Measurements from ENCODE around the gene ESR1. TPM values are rescaled to one million over a fixed set of nuclear protein-coding genes. Genes with fewer than 3 reads are reported as not detected.
"Not testable (repeated sequence)": the region's sequence is repeated elsewhere in the genome, so short reads cannot be mapped to it uniquely, and the experiment has no call there.

Gene ESR1
- polyA plus RNA-seq, 4 donors: 0.60 to 1.2 (median 0.71) TPM

DNA sequence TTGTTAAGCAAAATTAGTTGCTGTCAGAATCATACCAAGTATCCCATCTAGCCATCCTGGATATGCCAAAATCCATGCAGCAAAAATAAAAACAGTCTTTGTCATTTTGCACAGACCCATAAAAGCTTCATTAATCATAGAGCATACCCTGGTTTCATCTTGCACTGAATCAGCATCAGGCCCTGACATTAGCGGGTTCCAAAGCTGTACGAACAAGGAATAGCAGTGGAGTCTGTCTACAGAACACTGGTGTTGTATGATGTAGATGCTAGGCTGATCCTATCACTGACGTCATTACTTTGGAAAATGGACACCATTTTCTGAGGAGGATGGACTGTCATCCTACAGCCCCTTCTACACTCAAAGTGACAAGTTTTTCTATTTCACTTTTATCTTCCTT lies 315.6 kb downstream of the ESR1 start:
- no peak for DNase-seq (ENCODE audit: low read depth in 4 of 4, low spot score in 3 of 4)

DNA sequence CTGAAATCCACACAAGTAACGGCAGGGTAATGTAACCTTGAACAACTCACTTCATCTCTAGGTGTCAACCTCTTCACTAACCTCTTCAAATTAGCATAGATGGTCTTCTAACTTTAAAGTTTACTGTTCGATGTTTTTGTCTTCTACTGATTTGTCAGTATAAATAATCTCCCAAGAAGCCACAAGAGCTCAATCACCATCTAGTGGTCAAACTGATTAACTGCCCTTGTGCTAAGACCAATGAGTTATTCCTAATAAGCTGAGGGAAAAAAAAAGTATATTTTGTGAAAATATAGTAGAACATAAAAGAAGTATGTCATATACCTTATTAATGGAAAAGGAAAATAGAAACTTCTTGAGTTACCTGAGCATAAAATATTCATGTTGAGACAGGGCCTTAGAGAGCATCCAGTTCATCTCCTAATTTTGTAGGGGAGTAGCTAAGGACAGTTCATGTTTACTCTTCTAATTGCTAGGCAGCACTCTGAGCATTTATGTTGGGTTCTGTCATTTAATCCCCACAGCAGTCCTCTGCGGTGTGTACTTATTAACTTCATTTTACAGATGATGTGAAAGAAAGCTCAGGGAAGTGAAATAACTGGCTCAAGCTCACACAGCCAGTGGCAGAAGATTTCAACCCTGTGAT lies 317.1 kb downstream of the ESR1 start:
- DNase-seq (ENCODE audit: low read depth in 4 of 4, low spot score in 3 of 4): peak in 1 of 4 donors; percentile 14

DNA sequence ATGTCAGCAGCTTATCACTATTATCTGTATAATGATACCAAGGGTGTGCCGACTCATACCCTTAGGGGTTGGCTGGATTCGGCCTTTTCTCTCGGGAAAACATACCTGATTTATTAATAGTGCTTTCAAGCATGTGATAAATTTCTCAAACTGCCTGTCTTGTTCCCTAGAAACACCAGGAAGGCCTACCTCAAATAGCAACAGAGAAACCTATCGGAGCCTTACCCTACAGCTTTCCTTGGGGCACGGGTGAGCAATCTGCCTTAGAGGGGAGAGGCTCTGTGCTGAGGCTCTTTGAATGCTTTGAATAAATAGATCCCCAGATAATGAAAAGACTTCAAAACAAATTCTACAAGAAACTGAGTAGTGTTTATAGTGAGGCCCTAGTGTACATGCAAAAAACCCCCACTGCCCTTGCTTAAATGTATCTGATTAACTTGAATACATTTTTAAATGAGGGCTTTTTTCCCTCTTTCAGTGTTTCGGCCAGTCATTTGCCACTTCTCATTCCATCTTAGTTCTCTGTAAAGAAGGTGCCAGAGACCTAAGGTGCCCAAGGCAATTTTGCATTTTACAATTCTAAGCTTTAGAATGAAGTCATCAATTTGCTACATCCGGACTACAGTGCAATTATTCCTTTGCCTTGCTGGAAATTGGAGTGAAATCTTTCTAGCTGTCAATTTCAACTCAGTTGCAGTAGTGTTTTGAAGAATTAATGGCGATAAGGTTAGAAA lies 320.1 kb downstream of the ESR1 start:
- no peak for DNase-seq (ENCODE audit: low read depth in 4 of 4, low spot score in 3 of 4)

DNA sequence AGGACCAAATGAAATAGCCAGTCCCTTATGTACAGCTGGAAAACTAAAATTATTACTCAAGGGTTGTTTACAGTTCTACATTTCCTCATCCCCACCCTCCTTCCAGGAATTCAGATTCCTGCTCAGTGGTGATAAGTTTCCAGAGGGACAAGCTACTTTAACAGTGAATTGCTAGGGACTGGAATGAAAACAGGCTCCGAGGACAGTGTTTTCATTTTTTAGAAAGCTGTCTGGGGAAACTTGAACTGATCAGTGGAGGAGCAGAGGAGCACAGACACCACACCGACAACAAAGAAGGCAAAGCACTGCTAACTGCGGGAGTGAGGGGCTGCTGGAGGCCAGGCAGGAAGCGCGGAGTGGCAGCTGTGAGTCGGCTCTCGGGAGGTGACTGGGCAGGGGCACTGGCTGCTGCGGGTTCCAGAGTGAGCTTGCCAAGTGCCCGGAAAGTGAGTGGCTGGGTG lies 322.2 kb downstream of the ESR1 start:
- DNase-seq (ENCODE audit: low read depth in 4 of 4, low spot score in 3 of 4): no peak

DNA sequence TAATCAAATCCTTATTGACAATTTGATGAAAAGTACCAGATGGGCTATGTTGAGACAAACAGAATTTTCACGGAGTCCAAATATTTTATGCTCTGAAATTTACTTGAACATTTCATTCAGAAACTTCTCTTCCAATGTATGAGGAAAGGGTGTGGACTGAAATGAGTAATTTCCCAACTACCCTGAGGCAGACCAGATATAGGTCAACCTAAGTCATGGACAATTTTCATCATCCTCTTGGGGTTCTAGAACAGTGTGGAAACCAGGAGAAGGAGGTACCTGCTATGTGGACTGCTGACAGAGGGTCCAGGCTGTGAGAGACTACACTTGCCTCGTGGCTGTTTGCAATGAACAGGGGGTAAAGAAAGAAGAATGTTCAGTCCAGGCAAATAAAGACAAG lies 323.0 kb downstream of the ESR1 start:
- DNase-seq (ENCODE audit: low read depth in 4 of 4, low spot score in 3 of 4): no peak

DNA sequence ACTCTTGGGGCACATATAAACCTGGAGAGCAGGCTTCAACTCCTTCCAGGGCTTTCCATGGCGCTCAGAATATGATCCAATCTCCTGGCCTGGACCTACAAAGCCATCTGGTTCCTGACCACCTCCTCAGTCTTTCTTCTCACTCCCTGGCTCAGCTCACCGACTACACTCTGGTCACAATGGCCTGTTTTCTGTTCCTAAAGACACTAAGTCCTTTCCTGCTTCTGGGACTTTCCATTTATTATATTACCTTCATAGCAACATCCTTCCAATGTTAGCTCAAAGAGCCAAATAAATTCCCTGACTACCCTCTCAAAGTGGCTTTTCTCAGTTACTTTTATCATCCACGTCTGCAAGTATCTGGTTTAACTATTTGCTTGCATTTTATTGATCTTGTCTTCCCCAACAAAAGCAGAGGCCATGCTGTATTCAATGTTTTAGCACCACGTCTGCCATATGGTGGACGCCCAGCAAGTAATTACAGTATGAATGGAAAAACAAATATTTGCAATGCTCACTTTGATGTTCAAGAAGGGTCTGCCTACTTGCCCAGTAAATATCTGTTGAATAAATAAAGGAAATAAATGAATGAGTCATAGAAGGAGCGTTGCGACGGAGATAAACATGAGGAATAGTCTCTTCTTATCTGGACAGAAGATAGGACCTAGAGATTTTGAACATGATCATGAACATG lies 328.4 kb downstream of the ESR1 start:
- DNase-seq (ENCODE audit: low read depth in 4 of 4, low spot score in 3 of 4): no peak

DNA sequence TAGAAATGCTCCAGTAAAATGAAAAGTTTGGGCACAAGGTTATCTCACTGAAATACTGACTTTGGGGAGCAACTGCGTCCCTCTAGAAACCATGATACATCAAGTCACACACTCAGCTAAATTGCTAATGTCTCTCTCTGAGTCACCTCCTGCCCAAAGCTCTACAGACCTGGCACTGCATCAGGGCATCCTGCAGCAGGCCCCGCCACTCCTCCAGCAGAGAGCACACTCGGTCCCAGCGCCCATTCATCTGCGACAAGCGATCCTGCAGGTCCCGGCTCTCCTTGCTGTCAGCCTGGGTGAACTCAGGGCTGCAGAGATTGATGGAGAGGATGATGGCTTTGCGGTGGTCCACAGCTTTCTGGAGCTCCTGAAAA lies 329.0 kb downstream of the ESR1 start:
- no peak for DNase-seq (ENCODE audit: low read depth in 4 of 4, low spot score in 3 of 4)

DNA sequence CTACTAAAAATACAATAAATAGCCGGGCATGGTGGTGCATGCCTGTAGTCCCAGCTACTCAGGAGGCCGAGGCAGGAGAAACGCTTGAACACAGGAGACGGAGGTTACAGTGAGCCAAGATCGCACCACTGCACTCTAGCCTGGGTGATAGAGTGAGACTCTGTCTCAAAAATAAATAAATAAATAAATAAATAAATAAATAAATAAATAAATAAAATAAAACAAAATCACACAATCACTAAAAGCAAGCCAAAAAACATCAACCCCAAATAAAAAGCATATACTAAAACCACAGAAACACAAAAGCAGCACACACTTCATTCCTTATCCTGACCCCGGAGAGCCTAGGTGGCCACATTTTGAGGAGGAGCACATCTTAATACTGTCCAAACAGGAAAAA lies 330.9 kb downstream of the ESR1 start:
- DNase-seq (ENCODE audit: low read depth in 4 of 4, low spot score in 3 of 4): not testable (repeated sequence)

DNA sequence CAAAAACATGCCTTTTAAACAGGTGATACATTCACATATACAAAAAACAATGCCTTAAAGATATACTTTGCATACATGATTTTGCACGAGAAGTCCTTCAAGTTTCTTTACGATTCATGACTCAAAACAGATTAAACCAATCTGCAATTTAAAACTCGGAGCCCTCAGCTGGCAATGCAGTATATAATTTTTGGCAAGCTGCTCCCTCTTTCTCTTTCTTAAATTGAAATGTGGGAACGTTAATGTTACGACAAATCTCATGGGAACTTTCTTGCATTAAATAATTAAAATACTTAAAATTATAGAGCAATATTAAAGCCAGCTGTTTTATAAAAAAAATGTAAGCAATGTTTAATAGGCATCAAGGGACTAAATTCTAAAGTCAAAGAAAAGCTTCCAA lies 334.6 kb downstream of the ESR1 start:
- no peak for DNase-seq (ENCODE audit: low read depth in 4 of 4, low spot score in 3 of 4)

DNA sequence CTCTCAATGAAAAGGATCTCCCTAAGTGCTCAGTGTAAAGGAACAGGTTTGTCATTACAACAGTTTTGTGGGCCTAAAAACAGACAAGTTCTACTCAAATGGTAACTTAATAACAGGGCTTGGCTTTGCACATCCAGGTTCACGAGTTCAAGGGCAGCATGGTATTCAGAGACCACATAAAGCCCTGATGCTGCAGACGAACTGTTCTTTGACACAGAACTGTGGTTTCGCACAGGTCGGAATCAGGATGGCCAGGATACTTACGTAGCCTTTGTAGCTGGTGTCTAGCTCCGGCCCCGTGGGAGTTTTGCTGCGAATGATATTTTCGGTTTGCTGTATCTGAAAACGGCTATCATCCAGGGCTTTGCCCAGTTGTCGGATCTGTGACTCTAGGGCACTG lies 335.9 kb downstream of the ESR1 start:
- DNase-seq (ENCODE audit: low read depth in 4 of 4, low spot score in 3 of 4): no peak

DNA sequence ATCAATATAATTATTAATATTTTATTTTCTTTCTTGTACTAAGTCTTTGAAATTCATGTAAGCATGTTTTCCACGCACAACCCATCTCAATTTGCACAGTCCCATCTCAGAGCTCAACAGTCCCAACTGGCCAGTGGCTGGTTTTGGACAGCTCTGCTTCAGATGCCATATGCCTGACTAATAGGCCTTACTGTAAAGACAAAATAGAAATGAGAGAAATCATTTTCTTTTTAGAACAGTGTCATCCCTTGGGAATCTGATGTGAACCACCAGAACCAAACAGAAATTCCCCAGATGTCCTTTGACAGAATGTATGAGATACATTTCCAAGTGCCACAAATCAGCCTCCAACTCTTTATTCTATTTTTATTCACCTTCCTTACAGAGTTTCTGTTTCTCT lies 338.9 kb downstream of the ESR1 start:
- no peak for DNase-seq (ENCODE audit: low read depth in 4 of 4, low spot score in 3 of 4)

DNA sequence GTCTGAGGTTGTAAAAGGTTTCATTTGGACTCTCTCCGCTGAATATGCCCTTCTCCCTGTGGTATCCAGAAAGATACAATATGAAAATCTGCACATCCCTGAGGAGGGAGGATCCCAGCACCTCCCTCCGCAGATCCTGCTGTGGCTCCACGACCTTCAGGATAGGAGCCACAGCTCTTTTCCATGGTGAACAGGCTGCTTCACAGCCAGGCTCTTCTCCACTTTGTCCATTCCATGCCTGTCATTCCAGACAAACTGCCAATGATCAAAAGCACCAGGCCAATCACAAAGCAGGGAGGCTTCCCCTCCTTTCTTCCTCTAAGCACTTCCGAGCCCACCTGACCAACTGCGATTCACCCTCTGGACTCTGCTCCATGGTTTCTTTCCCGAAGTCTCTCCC lies 339.8 kb downstream of the ESR1 start:
- no peak for DNase-seq (ENCODE audit: low read depth in 4 of 4, low spot score in 3 of 4)

DNA sequence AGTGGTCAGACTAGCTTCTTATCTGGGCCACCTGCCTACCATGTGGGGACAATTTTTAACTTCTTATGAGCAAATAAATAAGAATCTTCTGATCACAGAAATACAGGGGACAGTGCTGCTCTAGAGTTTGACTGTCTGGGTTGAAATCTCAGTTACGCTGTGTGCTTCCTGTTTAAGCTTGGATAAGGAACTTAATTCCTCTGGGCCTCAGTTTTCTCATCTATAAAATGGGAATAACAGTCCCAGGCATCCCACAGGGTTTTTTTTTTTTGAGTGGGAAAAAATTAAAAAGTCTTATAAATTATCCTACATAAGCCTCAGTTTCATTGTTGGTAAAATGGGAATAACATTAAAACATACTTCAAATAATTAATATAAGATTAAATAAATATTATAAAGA lies 340.9 kb downstream of the ESR1 start:
- no peak for DNase-seq (ENCODE audit: low read depth in 4 of 4, low spot score in 3 of 4)

DNA sequence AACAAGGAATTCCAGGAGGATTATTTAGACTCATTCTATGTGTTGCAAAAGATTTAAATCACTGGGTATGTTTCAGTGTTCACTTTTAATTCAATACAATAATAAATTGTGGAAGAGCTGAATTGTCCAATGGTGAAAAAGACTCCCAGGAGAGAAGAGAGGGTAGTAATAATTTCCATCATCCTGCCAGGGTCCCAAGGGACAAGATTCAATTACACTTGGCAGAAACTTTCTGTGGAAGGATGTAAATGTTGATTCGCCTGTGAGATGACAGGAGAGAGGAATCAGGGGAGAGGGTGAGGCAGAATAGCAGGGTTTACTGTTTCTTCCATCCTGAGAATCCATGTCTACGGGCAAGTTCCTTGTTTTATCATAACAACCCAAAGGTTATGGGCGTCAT lies 342.7 kb downstream of the ESR1 start:
- DNase-seq (ENCODE audit: low read depth in 4 of 4, low spot score in 3 of 4): no peak

DNA sequence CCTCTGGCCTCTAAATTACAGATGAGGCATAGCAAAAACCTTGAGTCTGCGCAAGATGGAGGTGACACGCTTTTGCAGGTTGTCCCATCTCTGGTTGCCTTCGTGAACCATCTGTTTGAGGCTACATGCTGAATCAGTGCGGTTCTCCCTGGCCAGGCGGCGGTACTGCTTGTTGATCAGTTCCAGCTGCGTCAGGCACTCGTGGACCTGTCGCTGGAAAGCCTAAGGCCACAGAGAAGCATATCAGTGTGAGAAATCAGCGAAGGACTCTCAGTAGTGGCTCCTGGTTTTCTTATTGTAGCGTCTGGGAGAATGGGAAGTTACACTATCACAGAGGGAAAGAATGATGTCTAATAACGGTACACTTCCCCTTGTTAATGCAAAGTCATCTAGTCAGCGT lies 344.4 kb downstream of the ESR1 start:
- DNase-seq (ENCODE audit: low read depth in 4 of 4, low spot score in 3 of 4): no peak

DNA sequence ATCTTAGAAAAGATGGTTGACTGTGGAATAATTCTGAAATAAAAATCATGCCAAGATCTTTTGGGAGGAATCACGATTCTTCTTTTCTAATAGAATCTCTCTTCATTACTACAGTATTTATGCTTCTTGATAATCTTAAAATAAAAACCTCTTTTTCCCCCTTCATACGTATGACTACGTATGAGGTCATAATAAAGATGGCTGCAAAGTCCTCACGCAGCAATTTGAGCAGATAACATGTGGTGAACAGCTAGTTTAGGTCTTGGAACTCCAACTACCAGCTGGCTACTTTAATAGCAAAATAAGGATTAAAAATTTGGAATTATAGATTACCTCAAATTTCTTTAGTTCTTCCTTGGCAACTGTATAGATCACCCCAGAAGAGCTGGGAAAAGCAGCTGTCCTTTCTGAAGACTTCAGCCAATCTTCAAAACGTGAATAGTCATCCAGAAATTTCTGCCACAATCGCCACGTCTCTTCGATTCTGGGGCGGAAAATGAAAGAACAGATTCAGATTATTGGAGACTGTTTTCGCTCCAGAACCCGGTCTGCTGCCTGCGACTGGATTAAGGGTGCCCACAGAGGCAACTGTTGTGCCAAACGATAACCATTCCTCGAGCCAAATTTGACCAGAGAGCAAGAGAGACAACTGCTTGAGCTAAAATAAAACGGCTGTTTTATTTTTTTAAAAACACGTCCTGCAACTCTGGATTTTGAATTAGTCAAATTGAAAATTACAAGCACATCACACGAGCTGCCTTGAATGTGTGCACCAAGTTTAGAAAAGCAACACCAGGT lies 347.3 kb downstream of the ESR1 start:
- DNase-seq (ENCODE audit: low read depth in 4 of 4, low spot score in 3 of 4): no peak

DNA sequence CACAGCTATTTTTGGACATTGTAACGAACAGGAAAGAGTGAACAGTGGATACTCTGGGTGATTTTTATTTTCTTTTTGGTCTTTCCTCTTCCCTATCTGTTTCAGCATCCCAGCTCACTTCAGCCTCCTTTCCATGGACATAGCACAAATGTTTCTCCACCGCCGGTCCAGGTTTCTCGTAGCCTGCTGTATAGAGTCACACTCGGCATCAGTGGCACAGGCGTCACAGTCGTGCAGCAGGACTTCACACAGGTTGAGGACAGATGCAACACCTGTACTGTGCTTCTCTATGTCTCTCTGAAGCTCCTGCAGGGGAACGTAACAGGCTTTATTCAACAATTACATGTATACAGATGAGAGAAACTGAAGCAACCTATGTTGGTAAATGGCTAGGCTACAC lies 348.3 kb downstream of the ESR1 start:
- no peak for DNase-seq (ENCODE audit: low read depth in 4 of 4, low spot score in 3 of 4)

DNA sequence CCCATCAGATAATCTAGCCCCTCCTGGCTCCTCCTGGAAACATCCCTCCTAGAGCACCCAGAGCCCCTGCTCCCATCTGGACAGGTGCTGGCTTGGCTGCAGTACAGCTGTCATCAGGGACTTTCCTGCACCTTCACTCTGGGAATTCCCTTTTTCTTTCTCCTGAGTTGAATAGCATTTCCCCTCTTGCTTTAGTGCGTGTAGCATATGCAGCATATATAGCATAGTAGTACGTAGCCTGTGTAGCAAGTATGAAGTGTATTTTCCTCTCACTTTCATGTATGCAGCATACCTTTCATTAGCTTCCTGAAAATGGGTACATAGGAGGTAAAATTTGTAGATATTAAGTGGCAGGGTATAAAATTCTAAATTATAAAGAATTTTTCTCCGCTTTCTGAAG lies 352.9 kb downstream of the ESR1 start:
- DNase-seq (ENCODE audit: low read depth in 4 of 4, low spot score in 3 of 4): no peak

DNA sequence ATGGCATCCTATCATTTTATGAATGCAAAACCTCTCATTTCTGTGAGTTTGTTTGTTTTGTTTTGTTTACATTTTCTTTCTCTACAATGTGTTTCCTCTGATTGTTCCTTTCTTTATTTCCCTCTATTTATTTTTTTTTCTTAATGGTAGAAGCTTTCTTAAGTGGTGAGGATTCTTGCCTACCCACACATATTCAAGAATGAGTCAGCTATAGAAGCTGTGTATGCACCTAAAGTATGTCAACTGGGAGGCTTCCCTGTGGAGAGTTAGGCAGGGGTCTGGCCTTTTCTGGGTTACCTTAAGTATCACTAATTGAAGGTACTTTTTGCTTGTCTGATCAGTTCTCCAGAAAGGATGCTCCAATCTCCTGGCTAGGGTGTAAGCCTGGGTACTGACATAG lies 354.0 kb downstream of the ESR1 start:
- DNase-seq (ENCODE audit: low read depth in 4 of 4, low spot score in 3 of 4): no peak

DNA sequence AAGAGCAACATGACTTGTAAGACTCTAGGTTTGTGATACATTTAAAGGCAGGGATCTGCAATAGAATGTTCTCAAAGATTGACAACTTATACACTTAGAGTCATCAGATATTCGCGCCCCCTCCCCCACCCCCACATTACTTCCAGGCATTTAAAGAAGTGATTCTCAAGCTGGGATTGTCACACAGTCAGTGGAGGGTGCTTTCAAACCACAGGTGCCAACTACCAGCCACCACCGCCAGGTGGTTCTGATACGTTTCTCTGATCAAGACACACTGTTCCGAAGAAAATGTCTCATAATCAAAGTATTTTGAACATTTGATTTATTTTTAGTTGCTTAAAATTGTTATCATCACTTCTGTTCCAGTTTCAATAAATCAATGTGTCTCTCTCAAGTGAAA lies 357.5 kb downstream of the ESR1 start:
- DNase-seq (ENCODE audit: low read depth in 4 of 4, low spot score in 3 of 4): no peak

DNA sequence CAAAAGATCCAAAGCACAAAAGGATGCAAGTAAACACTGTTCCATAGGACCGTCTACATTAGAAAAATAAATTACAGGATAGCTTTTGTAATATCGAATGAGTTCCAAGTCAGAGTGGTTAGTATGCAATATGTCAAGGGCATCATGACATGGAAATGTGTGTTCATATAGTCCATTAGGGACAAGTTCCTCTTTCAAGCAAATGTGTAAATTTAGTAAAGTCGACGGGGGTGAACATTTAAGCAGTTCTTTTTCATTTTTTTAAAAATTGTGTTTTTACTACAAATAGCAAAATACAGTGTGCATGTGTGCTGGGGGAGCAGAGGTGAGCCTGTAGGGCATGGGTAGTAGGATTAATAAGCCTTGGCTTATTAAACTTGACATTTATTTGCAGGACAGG lies 359.0 kb downstream of the ESR1 start:
- DNase-seq (ENCODE audit: low read depth in 4 of 4, low spot score in 3 of 4): no peak
